Vagina (tissue), 2 donors: ENCODE results near the gene ZNF410.

Experiments used
- POLR2AphosphoS5 ChIP-seq, 2 donors: sonication (generic); formaldehyde crosslinking; IDR thresholded peaks; one replicate each; pipeline ENCODE4 v1.9.0; 2017; ENCODE audit warnings: antibody characterized with exemption in 2 of 2, mild to moderate bottlenecking in 2 of 2, low read depth in 1 of 2; ENCODE audit not compliant: insufficient read depth in 1 of 2
- TF ChIP-seq, protein P1 (sequence below), 3 experiments: fragments of 450-650 bp in 2 of 3; fragments of 200-600 bp in 1 of 3; sonication (generic) in 1 of 3; IDR thresholded peaks; one replicate each; pipeline ENCODE4 v1.5.1; 2017 to 2019; ENCODE audit warnings: antibody characterized with exemption in 3 of 3, mild to moderate bottlenecking in 2 of 3, moderate library complexity in 2 of 3

- TF ChIP-seq, protein P1, sequence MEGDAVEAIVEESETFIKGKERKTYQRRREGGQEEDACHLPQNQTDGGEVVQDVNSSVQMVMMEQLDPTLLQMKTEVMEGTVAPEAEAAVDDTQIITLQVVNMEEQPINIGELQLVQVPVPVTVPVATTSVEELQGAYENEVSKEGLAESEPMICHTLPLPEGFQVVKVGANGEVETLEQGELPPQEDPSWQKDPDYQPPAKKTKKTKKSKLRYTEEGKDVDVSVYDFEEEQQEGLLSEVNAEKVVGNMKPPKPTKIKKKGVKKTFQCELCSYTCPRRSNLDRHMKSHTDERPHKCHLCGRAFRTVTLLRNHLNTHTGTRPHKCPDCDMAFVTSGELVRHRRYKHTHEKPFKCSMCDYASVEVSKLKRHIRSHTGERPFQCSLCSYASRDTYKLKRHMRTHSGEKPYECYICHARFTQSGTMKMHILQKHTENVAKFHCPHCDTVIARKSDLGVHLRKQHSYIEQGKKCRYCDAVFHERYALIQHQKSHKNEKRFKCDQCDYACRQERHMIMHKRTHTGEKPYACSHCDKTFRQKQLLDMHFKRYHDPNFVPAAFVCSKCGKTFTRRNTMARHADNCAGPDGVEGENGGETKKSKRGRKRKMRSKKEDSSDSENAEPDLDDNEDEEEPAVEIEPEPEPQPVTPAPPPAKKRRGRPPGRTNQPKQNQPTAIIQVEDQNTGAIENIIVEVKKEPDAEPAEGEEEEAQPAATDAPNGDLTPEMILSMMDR (IDR thresholded peaks at IDR 0.05): no peak
- TF ChIP-seq POLR2AphosphoS5 (IDR thresholded peaks at IDR 0.05; ENCODE audit: insufficient read depth in 1 of 2, low read depth in 1 of 2): no peak
These were observed 2.7 kb downstream of the ZNF410 start for GRCh38 chr14:73889376-73889775.
